ENCODE measurements around the gene CIAO3. TPM values are rescaled to one million over a fixed set of nuclear protein-coding genes. Genes with fewer than 3 reads are reported as not detected.

Gene CIAO3
- total RNA-seq, 2 experiments from 2014 or later, result 33.3 to 38.2 TPM

GRCh38 chr16:698911-699671, 41.7 kb downstream of the CIAO3 start:
- intact Hi-C loops (cut with DNase I, micrococcal nuclease), result loop anchor here in 1 of 2 experiments (10.0 kb wide), 2 partner anchors 716 to 1266 kb away; partner anchors contain the start of genes RNF151, RPS2 and UNKL
- Mint-ChIP-seq H3K36me3 (ENCODE audit: low read depth) (no peaks in the 10 kb centered on the region), H3K27me3 (peaks cover 20% of the 10 kb centered on the region), H3K4me1 (ENCODE audit: low read depth) (peaks cover 7% of the 10 kb centered on the region), H3K9me3 (no peaks in the 10 kb centered on the region), H3K27ac (no peak overlapping the region), H3K4me3 (peak overlapping the region; percentile 62)
- H3K36me3 ChIP-seq (ENCODE audit: insufficient read depth, low read length), result no peaks in the 10 kb centered on the region
- no peak overlapping the region for H3K27ac ChIP-seq (ENCODE audit: low read depth in 1 of 2, low read length in 2 of 2)
- ATAC-seq (ENCODE audit: poor library complexity) (no peak), DNase-seq (peak in 1 of 14 experiments; percentile 74)
- POLR2A ChIA-PET, result interaction anchor here (1.4 kb wide), 1 partner anchor 16 kb away, joined by 3 read pairs; the partner anchor contains the start of gene METRN
- H3K4me3 ChIP-seq (ENCODE audit: low read length), result no peak overlapping the region
- peaks cover 69% of the 10 kb centered on the region for H3K4me1 ChIP-seq (ENCODE audit: insufficient read depth, low read length)
- CTCF ChIA-PET, result no interaction called here
- H3K9me3 ChIP-seq (ENCODE audit: control insufficient read depth in 1 of 2, insufficient read depth in 1 of 2, low read length in 2 of 2), result peaks cover 0 to 40% of the 10 kb centered on the region in 2 experiments
- peaks cover 31 to 34% of the 10 kb centered on the region in 2 experiments for H3K27me3 ChIP-seq (ENCODE audit: control insufficient read depth in 1 of 2, insufficient read depth in 2 of 2, low read length in 2 of 2)
- TF ChIP-seq CTCF (IDR thresholded peaks at IDR 0.05), result no peak

GRCh38 chr16:695355-696089, 45.3 kb downstream of the CIAO3 start:
- ChIA-PET POLR2A (interaction anchor here (0.5 to 4.1 kb wide), 30 partner anchors 8 to 1452 kb away, joined by 3 to 55 read pairs (median 6); partner anchors contain the start of genes ANTKMT, CAPN15, CCDC78 and CHTF18), CTCF (interaction anchor here (1.2 to 2.0 kb wide), 3 partner anchors 28 to 59 kb away, joined by 4 to 8 read pairs (median 6); partner anchors contain the start of genes CIAO3 and RHOT2)
- TF ChIP-seq CTCF (IDR thresholded peaks at IDR 0.05), result no peak
- intact Hi-C loops (cut with DNase I, micrococcal nuclease), result loop anchor here in 1 of 2 experiments (10.0 kb wide), 2 partner anchors 719 to 1269 kb away; partner anchors contain the start of genes RNF151, RPS2 and UNKL
- Mint-ChIP-seq H3K27me3 (no peaks in the 10 kb centered on the region), H3K4me1 (ENCODE audit: low read depth) (peaks cover 11% of the 10 kb centered on the region), H3K9me3 (no peaks in the 10 kb centered on the region), H3K4me3 (peak overlapping the region; percentile 80), H3K36me3 (ENCODE audit: low read depth) (no peaks in the 10 kb centered on the region), H3K27ac (peak overlapping the region; percentile 72)
- Histone ChIP-seq H3K27ac (ENCODE audit: low read depth in 1 of 2, low read length in 2 of 2) (no peak overlapping the region), H3K36me3 (ENCODE audit: insufficient read depth, low read length) (no peaks in the 10 kb centered on the region), H3K27me3 (ENCODE audit: control insufficient read depth in 1 of 2, insufficient read depth in 2 of 2, low read length in 2 of 2) (peaks cover 0 to 2% of the 10 kb centered on the region in 2 experiments), H3K4me3 (ENCODE audit: low read length) (peak overlapping the region; percentile 69), H3K9me3 (ENCODE audit: control insufficient read depth in 1 of 2, insufficient read depth in 1 of 2, low read length in 2 of 2) (peaks cover 0 to 14% of the 10 kb centered on the region in 2 experiments), H3K4me1 (ENCODE audit: insufficient read depth, low read length) (peaks cover 59% of the 10 kb centered on the region)
- peak; percentile 73 for ATAC-seq (ENCODE audit: poor library complexity)
- DNase-seq, result peak; percentile 40 to 86 (median 73)

- Histone ChIP-seq H3K4me3 (ENCODE audit: low read length) (peak overlapping the region; percentile 69), H3K9me3 (ENCODE audit: control insufficient read depth in 1 of 2, insufficient read depth in 1 of 2, low read length in 2 of 2) (peaks cover 0 to 9% of the 10 kb centered on the region in 2 experiments), H3K27ac (ENCODE audit: low read depth in 1 of 2, low read length in 2 of 2) (no peak overlapping the region), H3K36me3 (ENCODE audit: insufficient read depth, low read length) (no peaks in the 10 kb centered on the region), H3K27me3 (ENCODE audit: control insufficient read depth in 1 of 2, insufficient read depth in 2 of 2, low read length in 2 of 2) (peaks cover 0 to 2% of the 10 kb centered on the region in 2 experiments), H3K4me1 (ENCODE audit: insufficient read depth, low read length) (peaks cover 58% of the 10 kb centered on the region)
- Mint-ChIP-seq H3K36me3 (ENCODE audit: low read depth) (peaks cover 5% of the 10 kb centered on the region), H3K27me3 (no peaks in the 10 kb centered on the region), H3K4me3 (peak overlapping the region; percentile 20), H3K27ac (no peak overlapping the region), H3K4me1 (ENCODE audit: low read depth) (peaks cover 16% of the 10 kb centered on the region), H3K9me3 (no peaks in the 10 kb centered on the region)
- CTCF ChIA-PET, result interaction anchor here (1.2 to 2.0 kb wide), 3 partner anchors 27 to 58 kb away, joined by 4 to 8 read pairs (median 6); partner anchors contain the start of genes CIAO3 and RHOT2
- ATAC-seq (ENCODE audit: poor library complexity) (no peak), DNase-seq (peak in 1 of 14 experiments; percentile 57)
- POLR2A ChIA-PET, result interaction anchor here (0.6 to 4.1 kb wide), 25 partner anchors 9 to 1452 kb away, joined by 3 to 55 read pairs (median 7); partner anchors contain the start of genes ANTKMT, CAPN15, CCDC78 and CHTF18
- intact Hi-C loops (cut with DNase I, micrococcal nuclease), result loop anchor here in 1 of 2 experiments (10.0 kb wide), 2 partner anchors 720 to 1270 kb away; partner anchors contain the start of genes RNF151, RPS2 and UNKL
- TF ChIP-seq CTCF (IDR thresholded peaks at IDR 0.05), result no peak
Measured at GRCh38 chr16:694863-695354, 45.9 kb downstream of the CIAO3 start.
